Liver (tissue), 9 donors: ENCODE measurements around the gene PPOX. TPM values are rescaled to one million over a fixed set of nuclear protein-coding genes. Genes with fewer than 3 reads are reported as not detected.

Experiments used
- DNase-seq: peaks from one replicate; pipeline ENCODE4 v3.0.0-alpha.2; 2017; ENCODE audit warnings: low spot score
- H3K27ac ChIP-seq, 2 donors: one replicate each; pipeline ENCODE4 v1.7.0; 2013; ENCODE audit warnings: inconsistent platforms in 2 of 2, low read length in 2 of 2, control low read depth in 1 of 2, low read depth in 1 of 2, mild to moderate bottlenecking in 1 of 2
- H3K27me3 ChIP-seq, 4 donors: one replicate each; pipeline versions ENCODE4 v1.6.1 to v1.7.0; 2013; ENCODE audit warnings: low read length in 3 of 4, inconsistent platforms in 1 of 4, mild to moderate bottlenecking in 1 of 4, moderate library complexity in 1 of 4; ENCODE audit not compliant: control insufficient read depth in 4 of 4, insufficient read depth in 4 of 4
- H3K36me3 ChIP-seq, 4 donors: one replicate each; pipeline versions ENCODE4 v1.6.1 to v1.7.0; 2013; ENCODE audit warnings: low read length in 3 of 4, mild to moderate bottlenecking in 3 of 4, low read depth in 1 of 4, moderate library complexity in 1 of 4; ENCODE audit not compliant: control insufficient read depth in 4 of 4, insufficient read depth in 3 of 4
- H3K4me1 ChIP-seq, 4 donors: one replicate each; pipeline versions ENCODE4 v1.6.1 to v1.7.0; 2013; ENCODE audit warnings: low read length in 3 of 4, mild to moderate bottlenecking in 3 of 4, moderate library complexity in 1 of 4; ENCODE audit not compliant: control insufficient read depth in 4 of 4, insufficient read depth in 4 of 4
- H3K4me3 ChIP-seq, 3 donors: one replicate each; pipeline versions ENCODE4 v1.6.1 to v1.7.0; 2013; ENCODE audit warnings: low read length in 3 of 3, control low read depth in 1 of 3, low read depth in 1 of 3, mild to moderate bottlenecking in 1 of 3
- H3K9ac ChIP-seq, 2 donors: one replicate each; pipeline ENCODE4 v1.7.0; 2013; ENCODE audit warnings: low read length in 2 of 2, mild to moderate bottlenecking in 2 of 2, moderate library complexity in 2 of 2, control low read depth in 1 of 2, low read depth in 1 of 2
- H3K9me3 ChIP-seq, 4 donors: one replicate each; pipeline versions ENCODE4 v1.6.1 to v1.7.0; 2013; ENCODE audit warnings: low read length in 3 of 4; ENCODE audit not compliant: control insufficient read depth in 4 of 4
- ATF3 ChIP-seq: IDR thresholded peaks from 2 replicates; pipeline ENCODE4 v1.6.1; 2016; ENCODE audit warnings: antibody characterized with exemption
- CTCF ChIP-seq: fragments of 150-350 bp; IDR thresholded peaks from 2 replicates; pipeline ENCODE4 v1.5.1; 2017; ENCODE audit warnings: improper control_type of control experiment, low read depth, low read length; ENCODE audit not compliant: missing input control
- EGR1 ChIP-seq, 2 donors: IDR thresholded peaks; 2 replicates each; pipeline ENCODE4 v1.6.1; 2016 to 2018; ENCODE audit warnings: antibody characterized with exemption in 2 of 2, low read depth in 2 of 2
- FOXA1 ChIP-seq: IDR thresholded peaks from 2 replicates; pipeline ENCODE4 v1.6.1; 2016; ENCODE audit warnings: antibody characterized with exemption
- FOXA2 ChIP-seq: IDR thresholded peaks from 2 replicates; pipeline ENCODE4 v1.6.1; 2016; ENCODE audit warnings: antibody characterized with exemption
- GABPA ChIP-seq, 2 donors: IDR thresholded peaks in 1 of 2; conservative IDR thresholded peaks in 1 of 2; 2 replicates each; pipeline ENCODE4 v1.6.1; 2016; ENCODE audit warnings: antibody characterized with exemption in 2 of 2, mild to moderate bottlenecking in 1 of 2, moderate library complexity in 1 of 2
- HNF4A ChIP-seq, 2 donors: conservative IDR thresholded peaks; 2 replicates each; pipeline ENCODE4 v1.6.1; 2016; ENCODE audit warnings: antibody characterized with exemption in 2 of 2, mild to moderate bottlenecking in 2 of 2
- HNF4G ChIP-seq: IDR thresholded peaks from 2 replicates; pipeline ENCODE4 v1.6.1; 2016; ENCODE audit warnings: antibody characterized with exemption
- JUND ChIP-seq, 2 donors: IDR thresholded peaks; 2 replicates each; pipeline ENCODE4 v1.6.1; 2016; ENCODE audit warnings: antibody characterized with exemption in 2 of 2
- NR2F2 ChIP-seq: IDR thresholded peaks from 2 replicates; pipeline ENCODE4 v1.6.1; 2016; ENCODE audit warnings: antibody characterized with exemption
- RAD21 ChIP-seq, 2 donors: IDR thresholded peaks; 2 replicates each; pipeline ENCODE4 v1.6.1; 2016; ENCODE audit warnings: antibody characterized with exemption in 2 of 2, mild to moderate bottlenecking in 2 of 2
- RXRA ChIP-seq, 2 donors: IDR thresholded peaks; 2 replicates each; pipeline ENCODE4 v1.6.1; 2017 to 2018; ENCODE audit warnings: antibody characterized with exemption in 2 of 2, mild to moderate bottlenecking in 1 of 2
- SP1 ChIP-seq: IDR thresholded peaks from 2 replicates; pipeline ENCODE4 v1.6.1; 2018; ENCODE audit warnings: antibody characterized with exemption, mild to moderate bottlenecking
- TAF1 ChIP-seq: conservative IDR thresholded peaks from 2 replicates; pipeline ENCODE4 v1.6.1; 2016; ENCODE audit warnings: antibody characterized with exemption, mild to moderate bottlenecking
- YY1 ChIP-seq: IDR thresholded peaks from 2 replicates; pipeline ENCODE4 v1.6.1; 2016; ENCODE audit warnings: antibody characterized with exemption, mild to moderate bottlenecking
- ZBTB33 ChIP-seq: IDR thresholded peaks from 2 replicates; pipeline ENCODE4 v1.6.1; 2016; ENCODE audit warnings: antibody characterized with exemption
- WGBS: extraction: QIAGEN DNeasy Blood & Tissue Kit; methylation state at CpG from one replicate; pipeline ENCODE4 v1.1.7; 2013; 5-methylcytosine and 5-hydroxymethylcytosine counted together
- polyA plus RNA-seq, 2 donors: library from polyadenylated mRNA; stranded (reverse) in 1 of 2; unstranded in 1 of 2; fragments of 200-250 nt in 1 of 2; fragments of >200 nt in 1 of 2; fragmentation: Nextera tagmentation in 1 of 2; extraction: Ambion mirVana in 1 of 2; gene quantifications; one replicate each; pipeline versions ENCODE4 v1.2.1 to v1.2.3, GENCODE V29; 2013 to 2015
- total RNA-seq, 2 donors: library from RNA; depleted of rRNA; stranded (reverse); fragments of >200 nt; gene quantifications; one replicate each; pipeline ENCODE4 v1.2.3, GENCODE V29; 2014
- TF ChIP-seq, protein P1 (sequence below): IDR thresholded peaks from 2 replicates; pipeline ENCODE4 v1.6.1; 2016; ENCODE audit warnings: antibody characterized with exemption
- TF ChIP-seq, protein P2 (sequence below): IDR thresholded peaks from 2 replicates; pipeline ENCODE4 v1.6.1; 2016; ENCODE audit warnings: antibody characterized with exemption, mild to moderate bottlenecking
- donor health status: healthy.
- donor health status: healthy.
- donor health status: healthy.
- donor health status: healthy.
- donor health status: healthy.

The PPOX gene
- total and polyA plus RNA-seq, 4 donors = 6.2 to 106 (median 7.9) TPM

- 1% methylated on average over 50 of the region's 50 CpGs for whole genome bisulfite sequencing
- Histone ChIP-seq H3K36me3 (peaks cover 0 to 23% (median 15%) of the 10 kb centered on the region in 4 donors), H3K27me3 (no peaks in the 10 kb centered on the region), H3K27ac (peak within 1 kb of the TSS; percentile 92 to 95), H3K9ac (peak within 1 kb of the TSS; percentile 82 to 96), H3K4me3 (peak within 1 kb of the TSS; percentile 70 to 98 (median 80)), H3K4me1 (peaks cover 0 to 31% (median 26%) of the 10 kb centered on the region in 4 donors), H3K9me3 (no peaks in the 10 kb centered on the region)
- TF ChIP-seq EGR1 (IDR thresholded peaks at IDR 0.05; ENCODE audit: low read depth in 2 of 2) (peak; percentile 87 to 94), TAF1 (no peak), YY1 (peak; percentile 99), RXRA (IDR thresholded peaks at IDR 0.05) (peak; percentile 66 to 70), HNF4G (no peak), ATF3 (no peak), RAD21 (IDR thresholded peaks at IDR 0.05) (peak; percentile 47 to 55), SP1 (peak; percentile 69), HNF4A (conservative IDR thresholded peaks at IDR 0.05) (peak; percentile 13 to 43), GABPA (IDR thresholded peaks at IDR 0.05 in 1 of 2, conservative IDR thresholded peaks at IDR 0.05 in 1 of 2) (no peak), CTCF (peak; percentile 19), ZBTB33 (no peak), NR2F2 (peak; percentile 39), JUND (IDR thresholded peaks at IDR 0.05) (no peak), FOXA1 (no peak), FOXA2 (no peak)
- TF ChIP-seq, protein P1, sequence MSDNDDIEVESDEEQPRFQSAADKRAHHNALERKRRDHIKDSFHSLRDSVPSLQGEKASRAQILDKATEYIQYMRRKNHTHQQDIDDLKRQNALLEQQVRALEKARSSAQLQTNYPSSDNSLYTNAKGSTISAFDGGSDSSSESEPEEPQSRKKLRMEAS = peak; percentile 77
- TF ChIP-seq, protein P2, sequence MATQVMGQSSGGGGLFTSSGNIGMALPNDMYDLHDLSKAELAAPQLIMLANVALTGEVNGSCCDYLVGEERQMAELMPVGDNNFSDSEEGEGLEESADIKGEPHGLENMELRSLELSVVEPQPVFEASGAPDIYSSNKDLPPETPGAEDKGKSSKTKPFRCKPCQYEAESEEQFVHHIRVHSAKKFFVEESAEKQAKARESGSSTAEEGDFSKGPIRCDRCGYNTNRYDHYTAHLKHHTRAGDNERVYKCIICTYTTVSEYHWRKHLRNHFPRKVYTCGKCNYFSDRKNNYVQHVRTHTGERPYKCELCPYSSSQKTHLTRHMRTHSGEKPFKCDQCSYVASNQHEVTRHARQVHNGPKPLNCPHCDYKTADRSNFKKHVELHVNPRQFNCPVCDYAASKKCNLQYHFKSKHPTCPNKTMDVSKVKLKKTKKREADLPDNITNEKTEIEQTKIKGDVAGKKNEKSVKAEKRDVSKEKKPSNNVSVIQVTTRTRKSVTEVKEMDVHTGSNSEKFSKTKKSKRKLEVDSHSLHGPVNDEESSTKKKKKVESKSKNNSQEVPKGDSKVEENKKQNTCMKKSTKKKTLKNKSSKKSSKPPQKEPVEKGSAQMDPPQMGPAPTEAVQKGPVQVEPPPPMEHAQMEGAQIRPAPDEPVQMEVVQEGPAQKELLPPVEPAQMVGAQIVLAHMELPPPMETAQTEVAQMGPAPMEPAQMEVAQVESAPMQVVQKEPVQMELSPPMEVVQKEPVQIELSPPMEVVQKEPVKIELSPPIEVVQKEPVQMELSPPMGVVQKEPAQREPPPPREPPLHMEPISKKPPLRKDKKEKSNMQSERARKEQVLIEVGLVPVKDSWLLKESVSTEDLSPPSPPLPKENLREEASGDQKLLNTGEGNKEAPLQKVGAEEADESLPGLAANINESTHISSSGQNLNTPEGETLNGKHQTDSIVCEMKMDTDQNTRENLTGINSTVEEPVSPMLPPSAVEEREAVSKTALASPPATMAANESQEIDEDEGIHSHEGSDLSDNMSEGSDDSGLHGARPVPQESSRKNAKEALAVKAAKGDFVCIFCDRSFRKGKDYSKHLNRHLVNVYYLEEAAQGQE = peak; percentile 8
- peak; percentile 99 for DNase-seq
Measured at GRCh38 chr1:161177112-161177935, 11.1 kb downstream of the PPOX start, which contains the start of gene B4GALT3. Gene B4GALT3 (minus strand): TSS chr1:161177507. CDS start chr1:161176060, 1,447 bp downstream.
